NCI-H187 (cell line): Measurements from ENCODE around the gene ZNF175.

Experiments
- DNase-seq, 2 experiments: peaks; one replicate each; lab custom pipeline; 2025; lab: John Stamatoyannopoulos, UW

The ZNF175 gene

DNA sequence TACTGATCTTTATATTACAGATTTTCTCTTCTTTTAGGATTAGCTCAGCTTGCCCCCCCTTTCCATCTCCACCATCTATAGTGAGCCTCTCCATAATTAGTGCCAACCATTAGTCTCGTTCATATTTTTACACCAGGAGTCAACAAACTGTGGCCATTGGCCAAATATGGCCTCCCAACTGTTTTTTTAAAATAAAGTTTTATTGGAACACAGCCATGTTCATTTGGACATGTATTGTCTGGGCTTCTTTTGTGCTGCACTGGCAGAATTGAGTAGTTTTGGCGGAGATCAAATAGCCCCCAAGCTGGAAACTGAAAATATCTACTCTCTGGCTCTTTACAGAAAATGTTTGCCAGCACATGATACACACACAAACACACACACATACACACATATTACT lies 18.4 kb downstream of the ZNF175 start:
- no peak for DNase-seq

GRCh38 chr19:51590441-51590840 lies 19.4 kb downstream of the ZNF175 start:
- DNase-seq: no peak

- DNase-seq: no peak
These were observed 21.4 kb downstream of the ZNF175 start for GRCh38 chr19:51592521-51592920.

DNA sequence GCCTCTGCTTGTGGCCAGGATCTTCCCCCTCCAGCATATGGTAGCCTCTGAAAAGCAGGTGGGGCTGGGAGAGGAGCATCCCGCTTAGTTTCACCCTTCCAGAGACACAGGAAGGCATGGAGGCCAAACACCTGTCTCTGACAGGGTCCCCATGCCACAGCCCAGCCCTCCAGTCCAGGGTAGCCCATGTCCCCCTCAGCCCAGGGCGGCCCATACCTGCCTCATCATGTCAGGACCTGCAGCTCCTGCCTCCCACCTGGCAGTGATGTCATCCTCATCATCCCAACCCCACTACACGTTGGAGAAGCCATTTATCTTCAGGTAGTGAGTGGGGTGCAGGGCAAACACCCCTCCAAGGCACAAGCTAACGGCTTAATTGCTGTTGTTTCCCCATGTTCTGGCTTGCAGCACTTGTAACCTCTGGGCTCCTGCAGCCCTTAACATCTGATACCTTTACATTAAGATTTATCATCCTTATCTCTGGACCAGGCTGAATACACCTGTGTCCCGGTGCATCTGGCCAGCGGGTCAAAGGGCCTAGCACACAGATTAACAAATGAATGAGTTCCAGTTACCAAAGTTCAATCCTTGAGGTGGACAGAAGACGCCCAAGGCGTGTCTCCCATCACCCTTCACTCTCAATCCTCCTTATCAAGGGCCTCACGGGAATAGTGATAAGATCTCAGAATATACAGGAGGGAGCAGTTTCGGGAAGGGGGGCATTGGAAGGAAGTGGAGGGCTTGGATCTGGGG lies 22.2 kb downstream of the ZNF175 start:
- DNase-seq: no peak

DNA sequence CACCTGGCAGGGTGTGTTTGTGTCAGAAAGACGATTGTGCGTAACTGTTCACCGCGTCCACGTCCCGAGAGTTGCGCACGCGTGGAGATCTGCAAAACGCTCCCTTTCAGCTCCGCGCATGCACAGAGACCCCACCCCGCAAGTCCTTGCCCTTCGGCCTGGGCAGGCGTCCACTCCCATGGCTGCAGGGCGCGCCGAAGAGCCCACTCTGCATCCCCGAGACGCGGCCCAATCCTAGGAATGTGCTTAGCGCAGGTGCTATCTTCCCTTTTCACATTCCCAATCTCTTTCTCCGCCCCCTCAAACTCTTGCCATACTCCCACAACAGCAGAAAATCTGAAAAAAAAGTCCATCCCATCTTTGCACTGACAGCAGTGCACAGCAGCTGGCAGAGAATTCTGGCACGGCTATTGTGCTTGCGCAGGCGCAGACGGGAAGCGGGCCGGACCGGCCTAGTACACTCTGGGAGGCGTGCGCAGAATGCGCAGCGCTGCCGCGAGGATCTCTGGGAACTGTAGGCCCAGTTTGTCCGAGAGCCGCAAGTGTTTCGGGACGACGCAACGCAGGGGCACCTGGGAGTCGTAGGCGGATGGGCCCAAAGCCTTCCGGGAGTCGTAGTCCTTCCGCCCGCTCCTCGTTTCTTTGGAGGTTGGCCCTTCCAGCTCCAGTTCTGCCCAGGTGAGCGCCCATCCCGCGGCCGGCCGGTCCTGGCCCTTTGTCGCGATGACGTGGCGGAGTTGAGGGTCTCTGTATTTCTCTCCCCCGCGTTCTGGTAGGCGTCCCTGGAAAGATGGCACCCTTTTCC lies 23.1 kb downstream of the ZNF175 start:
- peak; percentile 93 to 94 for DNase-seq

GRCh38 chr19:51594774-51595109 lies 23.7 kb downstream of the ZNF175 start:
- no peak for DNase-seq

DNA sequence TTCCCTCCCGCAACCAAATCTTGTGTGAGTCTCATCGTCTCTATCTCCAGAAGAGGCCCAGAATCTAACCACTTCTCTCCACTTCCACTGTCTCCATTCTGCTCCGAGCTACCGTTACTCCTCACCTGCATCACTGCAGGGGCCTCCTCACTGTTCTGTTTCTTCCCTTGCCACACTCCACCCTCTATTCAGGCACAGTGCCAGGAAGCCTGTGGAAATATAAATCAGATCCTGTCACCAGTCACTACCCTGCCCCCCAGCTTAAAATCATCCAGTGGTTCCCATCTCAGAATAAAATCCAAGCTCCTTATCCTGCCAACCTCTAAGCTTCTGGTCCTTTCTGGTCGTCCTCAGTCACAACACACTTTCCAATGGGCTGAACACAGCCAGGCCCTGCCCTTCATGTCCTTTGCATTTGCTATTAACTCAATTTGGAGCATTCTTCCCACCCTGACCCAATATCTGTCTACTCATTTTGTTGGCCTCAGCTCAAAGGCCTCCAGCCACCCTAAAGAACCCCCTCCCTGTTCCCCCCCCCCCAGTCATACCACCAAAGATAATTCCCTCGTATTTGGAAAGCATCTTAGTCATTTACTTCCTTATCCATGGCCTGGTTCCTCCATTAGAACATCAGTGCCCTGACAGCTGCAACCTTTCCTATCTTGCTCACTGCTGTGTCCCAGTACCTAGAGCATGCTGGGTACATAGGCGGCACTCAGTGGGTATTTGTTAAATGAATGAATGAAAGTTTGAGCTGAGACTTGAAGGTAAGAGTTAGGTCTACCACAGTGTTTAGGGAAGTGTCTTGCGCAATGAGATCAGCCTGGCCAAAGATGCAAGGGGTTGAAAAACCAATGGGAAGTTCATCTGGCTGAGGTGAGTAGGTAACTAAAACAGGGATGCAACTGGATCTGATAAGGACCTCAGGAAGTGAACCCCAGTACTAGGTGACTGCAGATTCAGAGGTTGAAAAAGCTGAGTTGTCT lies 24.4 kb downstream of the ZNF175 start:
- DNase-seq: no peak

DNA sequence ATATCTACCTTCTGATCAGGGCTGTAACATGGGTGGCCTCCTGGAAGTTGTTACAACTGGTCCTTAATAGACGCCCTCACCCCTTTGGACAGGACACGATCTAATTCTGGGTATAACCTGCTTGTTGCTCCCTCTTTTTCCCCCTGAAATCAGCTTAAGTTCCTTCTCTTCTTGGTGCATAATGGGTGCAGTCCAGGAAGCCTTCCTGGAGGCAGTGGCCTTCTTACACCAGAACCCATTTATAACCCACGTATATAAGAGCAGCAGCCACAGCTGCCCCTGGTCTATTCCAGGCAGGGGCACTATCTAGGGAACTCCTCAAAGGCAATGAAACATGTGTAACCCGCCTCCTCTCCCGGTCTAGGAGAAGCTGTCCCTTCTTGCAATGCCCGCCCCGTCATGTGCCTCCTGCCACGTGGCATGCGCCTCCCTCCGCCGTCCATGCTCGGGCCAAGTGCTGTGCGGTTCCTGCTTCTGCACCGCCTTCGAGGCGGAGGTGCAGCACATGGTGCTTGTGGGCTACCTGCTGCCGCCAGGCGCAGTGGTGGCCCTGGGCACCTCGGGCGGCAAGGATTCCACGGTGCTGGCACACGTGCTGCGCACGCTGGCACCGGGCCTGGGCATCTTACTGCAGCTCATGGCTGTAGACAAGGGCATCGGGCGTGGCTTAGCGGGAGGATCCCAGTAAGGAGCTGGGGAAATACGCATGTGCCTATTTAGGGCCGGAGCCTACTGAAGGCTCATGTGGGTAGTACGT lies 27.3 kb downstream of the ZNF175 start:
- no peak for DNase-seq

- DNase-seq: no peak
These were observed 28.0 kb downstream of the ZNF175 start for GRCh38 chr19:51599084-51599483.

DNA sequence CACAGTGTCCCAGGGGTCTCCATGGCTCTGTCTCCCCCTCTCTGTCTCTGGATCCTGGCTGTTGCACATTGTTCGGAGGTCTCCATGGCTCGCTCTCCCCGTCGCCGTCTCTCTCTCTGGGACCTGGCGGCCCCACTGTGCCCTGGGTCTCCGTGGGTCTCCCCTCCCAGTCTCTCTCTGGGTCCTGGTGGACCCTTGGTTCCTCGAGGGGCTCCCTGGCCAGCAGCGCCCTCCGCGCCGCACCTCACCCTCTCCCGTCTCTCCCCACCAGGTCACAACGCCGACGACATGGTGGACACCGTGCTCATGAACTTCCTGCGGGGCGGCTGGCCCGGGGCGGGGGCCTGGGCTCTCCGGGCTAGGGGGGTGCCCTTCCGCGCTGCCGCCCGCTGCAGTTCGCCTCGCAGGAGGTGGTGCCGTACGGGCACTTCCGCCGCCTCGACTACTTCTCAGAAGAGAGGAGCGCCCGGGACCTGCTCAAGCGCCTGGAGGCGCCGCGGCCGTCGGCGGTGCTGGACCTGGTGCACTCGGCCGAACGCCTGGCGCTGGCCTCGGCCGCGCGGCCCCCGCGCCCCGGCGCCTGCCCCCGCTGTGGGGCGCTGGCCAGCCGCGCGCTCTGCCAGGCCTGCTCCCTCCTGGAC lies 30.0 kb downstream of the ZNF175 start:
- DNase-seq: no peak

DNA sequence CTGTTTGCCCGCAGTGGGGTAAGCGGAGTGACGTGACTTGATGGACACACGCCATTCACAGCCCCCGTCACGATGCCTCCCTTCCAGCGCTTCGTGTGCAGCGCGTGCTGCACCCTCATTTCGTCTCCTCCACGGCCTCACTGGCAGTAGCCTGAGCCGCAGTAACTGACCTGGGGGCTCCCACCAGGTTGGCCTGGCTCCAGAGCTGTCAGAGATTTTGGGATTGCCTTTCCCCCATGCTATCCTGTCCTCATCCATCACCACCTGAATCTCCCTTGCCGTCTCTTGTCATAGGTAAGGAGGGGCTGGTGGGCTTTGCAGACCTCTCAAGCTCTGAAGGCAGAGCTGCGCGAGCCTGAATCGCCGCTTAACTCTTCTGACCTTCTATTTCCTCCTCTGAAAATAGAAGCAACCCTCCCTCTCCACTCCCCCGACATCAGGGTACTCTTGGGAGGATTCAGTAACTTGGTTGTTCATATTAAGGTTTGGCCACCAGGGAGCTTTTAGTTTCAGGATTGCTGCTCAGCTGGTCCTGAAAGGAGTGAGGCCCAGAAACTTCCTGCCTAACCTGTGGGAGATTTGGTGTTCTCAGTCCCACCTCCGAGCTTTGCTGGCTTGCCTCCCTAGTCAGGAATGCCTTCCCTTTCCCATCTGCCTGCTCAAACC lies 31.2 kb downstream of the ZNF175 start:
- DNase-seq: no peak

- no peak for DNase-seq
These were observed 36.0 kb downstream of the ZNF175 start for GRCh38 chr19:51607077-51607476.

DNA sequence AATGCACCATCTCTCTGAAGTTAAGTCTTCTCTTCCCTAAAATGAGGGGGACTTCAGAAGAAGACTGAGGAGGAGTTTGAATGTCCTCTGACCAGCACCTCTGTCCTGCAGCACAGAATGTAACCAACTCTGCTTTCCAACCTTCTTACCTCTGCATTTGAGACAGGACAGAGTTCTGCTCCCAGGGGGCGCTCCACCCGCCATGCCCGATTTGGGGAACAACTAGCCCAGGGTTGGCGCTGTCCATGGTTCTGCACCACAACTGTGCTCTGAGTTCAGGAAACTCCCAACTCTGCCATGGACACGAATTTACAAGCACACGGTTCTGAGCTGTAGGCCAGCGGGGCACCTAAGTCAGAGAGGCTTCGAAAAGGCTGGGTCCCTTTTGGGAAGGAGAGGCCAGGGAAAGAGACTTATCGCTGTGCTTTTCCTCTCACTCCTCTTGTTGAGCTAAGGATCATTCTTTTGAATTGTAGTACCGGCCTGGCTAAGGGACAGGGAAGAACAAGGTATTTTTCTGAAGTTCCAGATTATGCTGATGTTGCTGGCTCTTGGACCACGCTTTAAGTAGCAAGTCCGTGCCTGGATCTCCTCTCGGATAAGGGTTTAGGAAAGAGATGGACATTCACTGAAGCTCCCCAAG lies 37.0 kb downstream of the ZNF175 start:
- no peak for DNase-seq

- DNase-seq: no peak
These were observed 39.5 kb downstream of the ZNF175 start for GRCh38 chr19:51610576-51610975.

DNA sequence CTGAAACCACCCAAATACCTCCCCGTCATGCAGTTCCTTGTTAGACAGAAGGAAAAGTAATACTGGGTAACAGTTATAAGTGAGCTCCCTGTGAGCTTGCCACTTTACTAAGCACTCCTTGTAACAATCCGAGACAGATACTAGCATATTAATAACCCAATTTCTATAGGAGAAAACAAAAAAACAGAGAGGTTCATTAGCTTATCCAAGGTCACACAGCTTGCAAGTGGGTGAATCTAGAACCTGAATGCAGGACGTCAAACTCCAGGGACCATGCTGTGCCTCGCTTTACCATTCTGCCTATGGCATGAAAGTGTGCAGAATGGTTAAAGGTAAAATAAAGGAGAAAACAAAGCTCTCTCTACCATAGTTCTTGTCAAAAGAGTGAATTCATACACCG lies 43.7 kb downstream of the ZNF175 start:
- no peak for DNase-seq

- no peak for DNase-seq
These were observed 44.9 kb downstream of the ZNF175 start for GRCh38 chr19:51615991-51616390.

GRCh38 chr19:51621178-51621577 lies 50.1 kb downstream of the ZNF175 start:
- no peak for DNase-seq

DNA sequence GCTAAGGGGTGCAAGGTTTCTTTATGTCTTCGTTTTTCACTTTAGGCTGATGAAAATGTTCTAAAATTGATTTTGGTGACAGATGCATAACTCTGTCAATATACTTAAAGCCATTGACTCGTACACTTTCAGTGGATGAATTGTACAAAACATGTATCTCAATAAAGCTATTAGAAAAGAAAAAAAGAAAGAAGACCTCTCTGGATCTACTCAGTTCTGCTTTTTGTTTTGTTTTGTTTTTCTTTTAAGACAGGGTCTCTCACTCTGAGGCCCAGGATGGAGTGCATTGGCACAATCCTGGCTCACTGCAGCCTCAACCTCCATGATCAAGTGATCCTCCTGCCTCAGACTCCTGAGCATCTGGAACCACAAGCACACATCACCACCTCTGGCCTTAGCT lies 55.6 kb downstream of the ZNF175 start:
- DNase-seq: no peak

DNA sequence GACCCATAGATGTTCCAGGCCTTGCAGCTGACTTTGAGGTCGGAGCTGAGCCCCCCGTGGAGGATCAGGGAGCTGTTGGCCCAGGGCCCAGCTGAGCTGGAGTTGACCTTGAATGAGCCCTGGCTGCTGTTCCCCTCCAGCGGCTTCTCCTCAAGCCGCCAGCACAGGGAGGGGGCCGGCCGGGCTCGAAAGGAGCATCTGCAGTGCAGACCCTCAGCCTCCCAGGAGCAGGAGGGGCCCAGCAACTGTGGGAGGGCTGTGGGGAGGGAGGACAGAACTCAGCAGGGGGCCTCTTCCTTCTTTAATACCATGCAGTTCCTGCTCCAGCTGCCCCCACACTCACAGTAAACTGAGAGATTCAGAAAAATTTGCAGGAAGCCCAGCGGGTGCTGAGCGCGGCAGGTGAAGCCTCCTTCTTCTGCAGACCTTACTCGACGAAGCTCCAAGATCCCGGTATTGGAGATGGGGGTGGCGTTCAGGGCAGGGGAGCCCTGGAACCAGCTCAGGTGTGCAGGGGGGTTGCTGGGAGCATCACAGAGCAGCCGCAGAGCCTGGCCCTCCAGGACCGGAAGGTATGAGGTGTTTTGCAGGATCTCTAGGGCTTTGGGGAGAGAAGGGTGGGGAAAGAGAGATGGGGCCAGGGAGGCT lies 56.5 kb downstream of the ZNF175 start:
- DNase-seq: no peak
